Vagina (tissue), 2 donors: Measurements from ENCODE around the gene HELZ. TPM values are rescaled to one million over a fixed set of nuclear protein-coding genes. Genes with fewer than 3 reads are reported as not detected.

Experiments used
- DNase-seq, 2 donors: peaks; one replicate each; pipeline ENCODE4 v3.0.0-alpha.2; 2017; ENCODE audit errors: extremely low spot score in 2 of 2
- H3K27ac ChIP-seq: fragments of 200-600 bp; sonication (generic); one replicate; pipeline ENCODE4 v1.5.1; 2019
- H3K27me3 ChIP-seq: fragments of 200-600 bp; sonication (generic); one replicate; pipeline ENCODE4 v1.5.1; 2019
- H3K36me3 ChIP-seq, 2 donors: fragments of 200-600 bp; sonication (generic); one replicate each; pipeline ENCODE4 v1.5.1; 2017 to 2019
- H3K4me1 ChIP-seq: fragments of 200-600 bp; sonication (generic); one replicate; pipeline ENCODE4 v1.5.1; 2019
- H3K4me3 ChIP-seq, 2 donors: fragments of 200-600 bp; sonication (generic); 1 replicate in 1 of 2; 2 replicates in 1 of 2; pipeline ENCODE4 v1.5.1; 2016 to 2019
- H3K9me3 ChIP-seq: fragments of 200-600 bp; sonication (generic); one replicate; pipeline ENCODE4 v1.5.1; 2019
- POLR2A ChIP-seq, 2 donors: fragments of 450-650 bp; IDR thresholded peaks; one replicate each; pipeline ENCODE4 v1.6.1; 2017; ENCODE audit warnings: antibody characterized with exemption in 2 of 2, mild to moderate bottlenecking in 2 of 2, moderate library complexity in 2 of 2
- POLR2AphosphoS5 ChIP-seq, 2 donors: sonication (generic); formaldehyde crosslinking; IDR thresholded peaks; one replicate each; pipeline ENCODE4 v1.9.0; 2017; ENCODE audit warnings: antibody characterized with exemption in 2 of 2, mild to moderate bottlenecking in 2 of 2, low read depth in 1 of 2; ENCODE audit not compliant: insufficient read depth in 1 of 2
- intact Hi-C: fragments of 100-400 bp; cut with DNase I; formaldehyde crosslinking; loops from one replicate; pipeline ENCODE4 v1.15.1; 2023
- total RNA-seq: library from RNA; depleted of rRNA; stranded (reverse); fragments of >200 nt; gene quantifications from one replicate; pipeline ENCODE4 v1.2.3, GENCODE V29; 2016
- TF ChIP-seq, protein P1 (sequence below), 3 experiments: fragments of 450-650 bp in 2 of 3; fragments of 200-600 bp in 1 of 3; sonication (generic) in 1 of 3; IDR thresholded peaks; one replicate each; pipeline ENCODE4 v1.5.1; 2017 to 2019; ENCODE audit warnings: antibody characterized with exemption in 3 of 3, mild to moderate bottlenecking in 2 of 3, moderate library complexity in 2 of 3

The HELZ gene
- total RNA-seq, 1 donor from 2014 or later: 31.4 TPM

DNA sequence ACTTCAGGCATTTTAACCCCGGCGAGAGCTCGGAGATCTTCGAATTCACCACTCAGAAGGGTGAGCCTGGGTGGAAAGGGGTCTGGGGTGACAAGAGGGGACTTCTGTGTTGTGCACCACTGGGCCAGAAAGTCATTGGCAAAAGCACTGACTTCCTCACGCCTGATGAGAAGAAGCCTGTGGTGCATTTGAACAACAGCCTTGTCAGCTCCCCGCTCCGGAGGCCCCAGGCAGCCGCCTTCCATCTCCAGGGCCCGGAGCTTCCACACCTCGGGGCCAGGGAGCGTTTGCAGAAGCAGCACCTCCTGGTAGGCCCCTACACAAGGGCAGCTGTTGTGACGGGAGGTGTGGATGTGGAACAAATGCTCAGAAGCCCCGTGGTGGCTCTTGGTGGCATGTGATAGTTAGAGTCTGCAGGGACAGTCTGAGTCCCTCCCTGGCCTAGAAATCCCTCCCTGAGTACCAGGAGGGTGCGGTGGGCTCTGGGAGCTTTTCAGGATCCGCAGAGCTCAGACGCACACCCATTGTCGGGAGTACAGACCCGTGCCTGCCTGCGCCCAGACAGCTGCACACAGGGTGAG lies 190.9 kb downstream of the HELZ start:
- Histone ChIP-seq H3K9me3 (no peaks in the 10 kb centered on the region), H3K27me3 (no peaks in the 10 kb centered on the region), H3K36me3 (no peaks in the 10 kb centered on the region), H3K27ac (no peak overlapping the region), H3K4me3 (no peak overlapping the region), H3K4me1 (no peaks in the 10 kb centered on the region)
- DNase-seq: peak; percentile 70 to 74
- intact Hi-C loops: no loop called here
- TF ChIP-seq POLR2A (IDR thresholded peaks at IDR 0.05) (no peak), POLR2AphosphoS5 (IDR thresholded peaks at IDR 0.05; ENCODE audit: insufficient read depth in 1 of 2, low read depth in 1 of 2) (no peak)
- TF ChIP-seq, protein P1, sequence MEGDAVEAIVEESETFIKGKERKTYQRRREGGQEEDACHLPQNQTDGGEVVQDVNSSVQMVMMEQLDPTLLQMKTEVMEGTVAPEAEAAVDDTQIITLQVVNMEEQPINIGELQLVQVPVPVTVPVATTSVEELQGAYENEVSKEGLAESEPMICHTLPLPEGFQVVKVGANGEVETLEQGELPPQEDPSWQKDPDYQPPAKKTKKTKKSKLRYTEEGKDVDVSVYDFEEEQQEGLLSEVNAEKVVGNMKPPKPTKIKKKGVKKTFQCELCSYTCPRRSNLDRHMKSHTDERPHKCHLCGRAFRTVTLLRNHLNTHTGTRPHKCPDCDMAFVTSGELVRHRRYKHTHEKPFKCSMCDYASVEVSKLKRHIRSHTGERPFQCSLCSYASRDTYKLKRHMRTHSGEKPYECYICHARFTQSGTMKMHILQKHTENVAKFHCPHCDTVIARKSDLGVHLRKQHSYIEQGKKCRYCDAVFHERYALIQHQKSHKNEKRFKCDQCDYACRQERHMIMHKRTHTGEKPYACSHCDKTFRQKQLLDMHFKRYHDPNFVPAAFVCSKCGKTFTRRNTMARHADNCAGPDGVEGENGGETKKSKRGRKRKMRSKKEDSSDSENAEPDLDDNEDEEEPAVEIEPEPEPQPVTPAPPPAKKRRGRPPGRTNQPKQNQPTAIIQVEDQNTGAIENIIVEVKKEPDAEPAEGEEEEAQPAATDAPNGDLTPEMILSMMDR (IDR thresholded peaks at IDR 0.05): no peak

DNA sequence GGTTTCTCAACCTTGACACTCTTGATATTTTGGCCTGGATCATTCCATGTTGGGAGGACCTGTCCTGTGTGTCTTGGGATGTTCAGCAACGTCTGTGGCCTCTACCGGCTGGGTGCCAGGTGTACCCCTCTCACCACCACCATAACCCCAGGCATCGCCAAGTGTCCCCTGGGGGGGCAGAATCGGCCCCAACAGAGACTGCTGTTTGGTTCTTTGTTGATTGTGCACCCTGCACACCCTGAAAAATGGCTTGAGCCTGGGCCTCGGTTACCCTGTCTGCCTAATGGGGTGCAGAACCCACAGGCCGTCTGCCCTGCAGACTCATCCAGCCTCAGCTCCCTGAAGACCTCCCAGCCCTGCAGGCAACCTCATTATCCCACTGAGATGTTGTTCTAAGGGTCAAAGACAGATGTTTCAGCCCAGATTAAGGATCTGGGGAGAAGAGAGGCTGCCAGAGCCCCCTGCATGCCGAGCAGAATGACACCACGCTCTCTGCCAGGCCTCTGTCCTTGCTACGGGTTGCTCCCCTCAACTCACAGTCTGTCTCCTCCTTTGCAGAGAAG lies 191.5 kb downstream of the HELZ start:
- no peak overlapping the region for H3K27ac ChIP-seq
- peak; percentile 29 to 61 for DNase-seq
- TF ChIP-seq POLR2A (IDR thresholded peaks at IDR 0.05) (no peak), POLR2AphosphoS5 (IDR thresholded peaks at IDR 0.05; ENCODE audit: insufficient read depth in 1 of 2, low read depth in 1 of 2) (no peak)
- TF ChIP-seq, protein P1 (IDR thresholded peaks at IDR 0.05): no peak
- no peak overlapping the region for H3K4me3 ChIP-seq
- no peaks in the 10 kb centered on the region for H3K27me3 ChIP-seq
- no peaks in the 10 kb centered on the region for H3K36me3 ChIP-seq
- intact Hi-C loops: no loop called here
- no peaks in the 10 kb centered on the region for H3K9me3 ChIP-seq
- H3K4me1 ChIP-seq: no peaks in the 10 kb centered on the region

DNA sequence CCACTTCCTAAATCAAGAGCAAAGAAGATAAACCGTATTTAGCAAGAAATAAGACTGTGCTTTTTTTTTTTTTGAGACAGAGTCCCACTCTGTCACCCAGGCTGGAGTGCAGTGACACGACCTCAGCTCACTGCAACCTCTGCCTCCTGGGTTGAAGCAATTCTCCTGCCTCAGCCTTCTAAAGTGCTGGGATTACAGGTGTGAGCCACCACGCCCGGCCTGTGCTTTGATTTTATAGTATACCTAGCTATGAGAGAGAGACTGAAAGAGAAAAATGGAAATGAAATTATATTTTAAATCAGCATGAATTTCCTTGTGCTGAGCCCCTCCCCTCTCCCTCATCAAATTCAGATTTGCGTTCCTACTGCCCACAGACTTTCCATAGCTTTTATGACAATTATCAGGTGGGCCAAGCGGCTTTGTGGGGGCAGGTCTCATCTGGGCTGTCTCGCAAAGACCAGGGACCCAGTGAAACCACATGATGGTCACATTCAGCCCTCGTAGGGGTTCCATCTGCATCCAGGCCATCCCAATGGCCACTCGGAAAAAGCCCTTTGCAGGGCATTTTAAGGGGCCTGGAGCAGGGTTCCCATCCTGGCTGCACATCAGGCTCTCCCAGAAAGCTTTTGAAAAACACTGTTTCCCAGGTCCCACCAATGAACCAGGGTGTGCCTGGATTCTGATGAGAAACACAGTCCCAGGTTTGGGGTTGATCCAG lies 192.1 kb downstream of the HELZ start:
- no peak for DNase-seq
- no peak overlapping the region for H3K4me3 ChIP-seq
- H3K27ac ChIP-seq: no peak overlapping the region
- intact Hi-C loops: no loop called here
- H3K27me3 ChIP-seq: no peaks in the 10 kb centered on the region
- no peaks in the 10 kb centered on the region for H3K36me3 ChIP-seq
- H3K4me1 ChIP-seq: no peaks in the 10 kb centered on the region
- no peaks in the 10 kb centered on the region for H3K9me3 ChIP-seq
- TF ChIP-seq POLR2A (IDR thresholded peaks at IDR 0.05) (no peak), POLR2AphosphoS5 (IDR thresholded peaks at IDR 0.05; ENCODE audit: insufficient read depth in 1 of 2, low read depth in 1 of 2) (no peak)
- TF ChIP-seq, protein P1 (IDR thresholded peaks at IDR 0.05): no peak

DNA sequence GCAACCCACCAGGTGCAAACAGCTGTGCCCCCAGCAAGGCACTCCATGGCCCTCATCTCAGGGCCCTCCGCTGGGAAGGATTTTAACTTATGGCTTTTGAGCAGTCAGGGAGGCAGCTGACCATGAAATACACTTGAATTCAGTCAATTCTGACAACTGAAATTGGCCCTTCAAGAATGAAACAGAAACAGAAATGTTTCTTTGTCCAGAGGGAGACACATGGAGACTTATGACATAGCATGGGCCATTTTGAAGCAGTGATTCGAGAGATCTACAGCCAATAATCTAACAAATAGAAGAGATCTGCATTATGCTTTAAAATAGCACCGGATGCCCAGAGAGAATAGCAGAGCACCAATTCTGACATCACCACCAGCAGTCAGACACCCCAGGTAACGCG lies 193.2 kb downstream of the HELZ start:
- Histone ChIP-seq H3K4me1 (no peaks in the 10 kb centered on the region), H3K36me3 (no peaks in the 10 kb centered on the region), H3K27ac (no peak overlapping the region), H3K4me3 (no peak overlapping the region), H3K9me3 (no peaks in the 10 kb centered on the region), H3K27me3 (no peaks in the 10 kb centered on the region)
- TF ChIP-seq POLR2AphosphoS5 (IDR thresholded peaks at IDR 0.05; ENCODE audit: insufficient read depth in 1 of 2, low read depth in 1 of 2) (no peak), POLR2A (IDR thresholded peaks at IDR 0.05) (no peak)
- TF ChIP-seq, protein P1 (IDR thresholded peaks at IDR 0.05): no peak
- no peak for DNase-seq
- intact Hi-C loops: no loop called here

DNA sequence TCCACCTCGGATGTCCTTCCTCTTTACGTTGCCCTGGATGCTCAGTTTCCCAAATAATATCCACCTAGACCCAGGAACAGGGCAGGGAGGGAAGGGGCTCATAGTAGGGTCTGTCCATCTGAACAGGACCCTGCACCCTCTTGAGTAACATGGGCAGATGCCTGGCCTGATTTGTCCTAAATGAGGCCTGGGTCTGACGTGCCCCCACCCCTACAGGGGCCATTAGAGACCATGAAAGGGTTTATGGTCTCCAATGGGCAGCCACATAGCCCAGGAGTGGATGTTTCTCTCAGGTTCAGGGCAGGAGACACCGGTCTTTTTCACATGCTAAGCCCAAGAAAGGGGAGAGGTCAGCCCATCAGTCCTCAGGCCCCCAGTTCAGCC lies 193.8 kb downstream of the HELZ start:
- Histone ChIP-seq H3K27ac (no peak overlapping the region), H3K36me3 (no peaks in the 10 kb centered on the region), H3K4me1 (no peaks in the 10 kb centered on the region), H3K4me3 (no peak overlapping the region), H3K27me3 (no peaks in the 10 kb centered on the region), H3K9me3 (no peaks in the 10 kb centered on the region)
- intact Hi-C loops: no loop called here
- DNase-seq: peak in 1 of 2 donors; percentile 67
- TF ChIP-seq POLR2A (IDR thresholded peaks at IDR 0.05) (no peak), POLR2AphosphoS5 (IDR thresholded peaks at IDR 0.05; ENCODE audit: insufficient read depth in 1 of 2, low read depth in 1 of 2) (no peak)
- TF ChIP-seq, protein P1 (IDR thresholded peaks at IDR 0.05): no peak
